ENCODE results near the gene AMN.
"Not testable (repeated sequence)": the region's sequence is repeated elsewhere in the genome, so short reads cannot be mapped to it uniquely, and the experiment has no call there.

Gene AMN

DNA sequence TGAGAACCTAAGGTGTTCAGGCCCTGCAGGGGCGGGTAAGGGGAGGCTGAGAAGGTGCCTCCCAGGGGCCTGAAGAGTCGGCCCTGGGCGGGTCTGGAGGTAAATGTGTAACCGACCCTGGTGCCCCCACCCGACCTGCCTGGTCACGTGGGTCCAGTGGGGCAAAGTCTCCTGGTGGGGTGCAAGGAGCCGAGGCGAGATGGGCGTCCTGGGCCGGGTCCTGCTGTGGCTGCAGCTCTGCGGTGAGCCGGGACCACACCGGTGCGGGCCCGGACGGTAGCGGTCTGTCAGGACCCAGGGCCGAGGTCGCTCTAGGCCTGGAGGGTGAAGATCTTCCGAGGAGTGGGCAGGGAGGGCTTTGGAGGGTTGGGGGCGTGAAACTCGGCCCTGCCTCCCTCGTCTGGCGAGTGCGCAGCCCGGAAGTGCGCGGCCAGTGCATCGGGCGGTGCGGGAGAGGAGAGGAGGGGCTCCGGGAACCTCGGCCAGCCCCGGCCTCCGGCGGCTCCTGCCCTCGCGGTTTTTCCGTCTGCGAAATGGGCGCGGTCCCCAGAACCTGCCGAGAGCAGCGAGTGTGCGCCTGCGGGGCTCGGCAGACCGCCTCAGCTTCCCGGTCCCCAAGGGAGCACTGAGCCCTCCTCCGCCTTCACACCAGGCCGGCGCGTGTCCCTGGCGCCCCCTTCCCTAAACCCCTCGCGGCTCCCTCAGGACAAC lies at the start of gene AMN:
AMN (plus strand) TSS at position 174 of the 711 bp plus-strand sequence; CDS start at position 200, 26 bp downstream.
- DNase-seq (ENCODE audit: low read depth): no peak

DNA sequence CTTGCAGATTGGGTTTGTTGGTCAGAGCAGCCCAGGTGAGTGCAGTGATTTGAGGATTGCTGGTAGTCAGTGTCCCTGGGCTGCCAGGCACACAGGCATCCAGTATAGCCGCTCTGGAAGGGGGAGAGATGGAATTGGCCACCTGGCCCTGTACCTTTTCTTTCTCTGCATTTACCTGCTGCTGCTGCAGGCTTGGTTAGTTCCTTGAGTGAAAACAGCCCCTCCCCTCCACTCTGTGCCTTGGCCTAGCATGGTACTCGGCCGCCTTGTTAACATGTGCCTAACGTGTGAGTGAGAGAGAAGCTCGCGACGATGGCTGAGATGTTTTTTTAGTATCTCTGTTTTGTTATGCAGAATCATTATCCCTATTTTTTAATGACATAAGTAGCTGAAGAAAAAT lies 49.3 kb upstream of the AMN start:
- no peak for DNase-seq (ENCODE audit: low read depth)

DNA sequence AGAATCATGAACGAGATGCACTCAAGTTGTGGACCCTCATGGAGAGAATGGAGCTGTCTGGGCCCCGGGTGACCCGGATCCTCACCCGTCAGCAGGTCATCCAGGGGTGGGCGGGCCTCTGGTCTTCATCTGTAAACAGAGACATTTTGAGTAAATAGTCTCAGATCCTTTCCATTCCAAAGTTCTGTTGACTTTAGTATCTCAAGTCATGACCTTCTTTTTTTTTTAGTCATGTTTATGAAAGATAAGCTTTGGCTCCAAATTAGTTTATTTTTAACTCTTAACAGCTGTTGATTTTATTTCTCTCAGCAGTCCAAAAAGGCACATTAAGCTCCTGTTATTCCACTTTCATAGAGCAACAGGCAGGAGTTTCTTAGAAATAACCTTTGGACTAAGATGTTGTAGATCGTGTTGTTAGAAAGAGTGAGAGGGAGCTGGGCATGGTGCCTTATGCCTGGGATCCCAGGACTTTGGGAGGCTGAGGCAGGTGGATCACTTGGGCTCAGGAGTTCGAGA lies 48.9 kb upstream of the AMN start:
- no peak for DNase-seq (ENCODE audit: low read depth)

DNA sequence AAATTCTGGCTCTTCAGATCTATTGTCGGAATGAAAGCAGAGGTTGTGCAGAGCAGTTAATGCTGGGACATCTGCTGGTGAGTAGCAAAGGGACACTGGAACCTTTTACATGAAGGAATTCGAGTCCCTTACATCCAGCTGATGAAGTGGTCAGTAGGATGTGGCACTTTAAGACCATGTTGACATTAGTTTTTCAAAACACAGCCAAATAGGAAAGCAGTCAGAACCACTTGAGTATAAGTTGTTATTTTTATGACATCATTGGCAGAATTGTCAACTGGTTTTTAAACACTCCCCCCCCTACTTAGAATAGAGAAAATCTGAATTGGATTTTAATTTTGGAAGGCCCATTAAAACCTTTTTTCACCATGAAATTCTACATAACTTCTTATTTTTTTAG lies 46.8 kb upstream of the AMN start:
- DNase-seq (ENCODE audit: low read depth): no peak

DNA sequence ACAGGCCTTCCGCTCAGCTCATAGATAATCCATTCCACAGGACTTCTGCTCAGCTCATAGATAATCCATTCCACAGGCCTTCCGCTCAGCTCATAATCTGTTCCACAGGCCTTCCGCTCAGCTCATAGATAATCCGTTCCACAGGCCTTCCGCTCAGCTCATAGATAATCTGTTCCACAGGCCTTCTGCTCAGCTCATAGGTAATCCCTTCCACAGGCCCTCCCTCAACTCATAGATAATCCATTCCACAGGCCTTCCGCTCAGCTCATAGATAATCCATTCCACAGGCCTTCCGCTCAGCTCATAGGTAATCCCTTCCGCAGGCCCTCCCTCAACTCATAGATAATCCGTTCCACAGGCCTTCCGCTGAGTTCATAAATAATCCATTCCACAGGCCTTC lies 45.0 kb upstream of the AMN start:
- DNase-seq (ENCODE audit: low read depth): not testable (repeated sequence)

DNA sequence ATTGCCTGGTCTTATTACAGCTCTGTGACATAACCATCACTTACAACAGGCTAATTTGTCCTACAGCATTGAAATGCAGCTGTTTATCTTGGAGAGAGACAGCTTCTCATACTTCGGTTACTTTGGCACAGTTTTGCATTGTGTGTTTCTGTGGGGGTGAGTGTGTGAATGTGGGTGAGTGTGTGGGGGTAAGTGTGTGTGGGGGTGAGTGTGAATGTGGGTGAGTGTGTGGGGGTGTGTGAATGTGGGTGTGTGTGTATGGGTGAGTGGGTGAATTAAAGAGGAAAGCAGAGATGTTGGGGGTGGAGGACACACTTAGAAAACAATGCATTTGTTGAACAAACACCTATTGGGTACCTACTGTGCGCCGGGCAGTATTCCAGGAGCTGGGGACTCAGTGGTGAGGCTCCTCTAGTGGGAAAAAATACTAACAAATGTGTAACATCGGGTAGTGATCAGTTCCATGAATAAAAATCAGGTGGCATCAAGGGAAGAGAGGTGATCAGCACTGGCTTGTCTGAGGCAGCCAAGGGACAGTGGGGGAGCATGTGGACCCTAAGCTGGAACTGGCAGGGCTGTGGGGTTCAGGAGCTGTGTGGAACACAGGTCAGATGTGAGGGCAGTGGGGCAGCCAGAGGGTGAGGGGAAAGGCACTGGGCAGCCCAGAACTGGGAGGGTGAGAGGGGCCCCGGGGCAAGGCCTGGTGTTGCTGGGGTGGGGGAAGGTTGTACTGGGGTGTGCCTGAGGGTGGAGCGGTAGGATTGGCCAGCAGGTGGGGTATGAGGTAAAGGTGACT lies 44.1 kb upstream of the AMN start:
- peak; percentile 18 for DNase-seq (ENCODE audit: low read depth)

DNA sequence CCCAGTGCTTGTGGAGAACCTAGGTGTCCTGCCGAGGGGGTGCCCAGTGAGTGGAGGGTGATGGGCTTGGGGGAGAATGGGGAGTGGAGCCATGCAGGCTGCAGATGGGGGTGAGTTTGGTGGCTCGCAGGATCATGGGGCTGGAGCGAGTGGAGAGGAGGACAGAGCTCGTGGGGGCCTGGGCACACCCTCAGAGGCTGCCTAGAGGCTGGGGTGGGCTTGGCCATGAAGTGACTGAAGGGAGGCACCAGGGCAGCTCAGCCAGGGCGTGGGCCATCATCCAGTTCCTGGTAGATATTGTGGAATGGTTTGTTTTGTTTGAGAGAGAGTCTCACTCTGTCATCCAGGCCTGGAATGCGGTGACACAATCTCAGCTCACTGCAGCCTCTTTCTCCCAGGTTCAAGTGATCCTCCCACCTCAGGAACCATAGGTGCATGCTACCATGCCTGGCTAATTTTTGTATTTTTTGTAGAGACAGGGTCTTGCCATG lies 43.4 kb upstream of the AMN start:
- no peak for DNase-seq (ENCODE audit: low read depth)

DNA sequence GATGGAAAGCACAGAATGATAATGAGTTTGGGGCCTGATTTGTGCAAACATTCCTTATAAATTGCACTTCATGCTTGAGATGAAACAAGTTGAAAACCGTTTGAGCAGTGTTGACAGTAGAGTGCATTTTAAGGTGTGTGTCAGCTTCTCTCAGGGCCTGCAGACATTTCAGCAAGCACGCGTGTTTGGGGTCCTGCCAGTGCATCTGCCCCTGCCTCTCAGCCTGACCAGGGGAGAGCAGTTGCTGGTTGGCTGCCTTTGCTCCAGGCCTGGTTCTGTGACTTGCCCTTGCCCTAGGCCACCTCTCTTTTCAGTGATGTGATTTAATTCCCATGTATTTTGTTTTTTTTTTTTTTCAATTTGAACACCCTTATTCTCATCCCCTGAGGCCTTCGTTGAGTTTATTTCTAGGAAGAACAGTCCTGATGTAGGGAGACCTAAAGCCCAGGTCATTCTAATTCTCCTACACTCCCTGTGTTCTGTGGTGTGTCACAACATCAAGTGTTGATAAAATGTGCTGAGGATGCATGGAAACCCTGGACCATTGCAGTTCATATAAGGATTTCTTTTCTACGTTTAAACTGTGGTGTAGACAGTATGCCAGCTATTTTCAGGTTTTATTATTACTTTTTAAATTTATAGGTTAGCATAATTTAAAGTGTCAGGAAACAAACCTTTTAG lies 40.1 kb upstream of the AMN start:
- DNase-seq (ENCODE audit: low read depth): no peak

DNA sequence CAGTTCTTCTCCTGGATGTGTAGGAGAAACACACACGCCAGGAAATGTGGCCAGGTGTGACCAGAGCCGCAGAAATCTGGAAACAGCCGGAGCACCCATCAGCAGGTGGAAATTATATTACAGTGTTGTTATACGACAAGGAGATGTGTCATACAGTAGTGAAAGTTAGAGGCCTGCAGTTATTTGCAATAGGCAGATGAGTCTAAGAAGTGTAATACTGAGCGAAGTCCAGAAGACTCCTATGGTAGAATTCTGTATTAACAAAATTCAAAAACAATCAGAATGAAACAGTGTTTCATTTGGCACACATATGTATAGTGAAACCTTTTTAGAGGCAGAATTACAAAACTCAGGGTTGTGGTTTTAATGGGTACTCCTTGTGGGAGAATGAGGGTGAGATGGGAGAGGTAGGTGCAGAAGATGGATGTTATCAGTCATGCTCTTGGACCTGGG lies 39.3 kb upstream of the AMN start:
- no peak for DNase-seq (ENCODE audit: low read depth)

DNA sequence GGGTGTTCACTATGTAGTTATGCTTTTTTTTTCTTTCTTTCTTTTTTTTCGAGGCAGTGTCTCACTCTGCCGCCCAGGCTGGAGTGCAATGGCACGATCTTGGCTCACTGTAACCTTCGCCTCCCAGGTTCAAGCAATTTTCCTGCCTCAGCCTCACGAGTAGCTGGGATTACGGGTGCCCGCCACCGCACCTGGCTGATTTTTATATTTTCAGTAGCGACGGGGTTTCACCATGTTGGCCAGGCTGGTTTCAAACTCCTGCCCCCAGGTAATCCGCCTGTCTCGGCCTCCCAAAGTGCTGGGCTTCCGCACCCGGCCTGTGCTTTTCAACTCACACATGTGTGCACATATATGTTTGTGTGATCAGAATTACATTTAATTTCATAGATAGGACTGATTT lies 38.9 kb upstream of the AMN start:
- DNase-seq (ENCODE audit: low read depth): no peak

DNA sequence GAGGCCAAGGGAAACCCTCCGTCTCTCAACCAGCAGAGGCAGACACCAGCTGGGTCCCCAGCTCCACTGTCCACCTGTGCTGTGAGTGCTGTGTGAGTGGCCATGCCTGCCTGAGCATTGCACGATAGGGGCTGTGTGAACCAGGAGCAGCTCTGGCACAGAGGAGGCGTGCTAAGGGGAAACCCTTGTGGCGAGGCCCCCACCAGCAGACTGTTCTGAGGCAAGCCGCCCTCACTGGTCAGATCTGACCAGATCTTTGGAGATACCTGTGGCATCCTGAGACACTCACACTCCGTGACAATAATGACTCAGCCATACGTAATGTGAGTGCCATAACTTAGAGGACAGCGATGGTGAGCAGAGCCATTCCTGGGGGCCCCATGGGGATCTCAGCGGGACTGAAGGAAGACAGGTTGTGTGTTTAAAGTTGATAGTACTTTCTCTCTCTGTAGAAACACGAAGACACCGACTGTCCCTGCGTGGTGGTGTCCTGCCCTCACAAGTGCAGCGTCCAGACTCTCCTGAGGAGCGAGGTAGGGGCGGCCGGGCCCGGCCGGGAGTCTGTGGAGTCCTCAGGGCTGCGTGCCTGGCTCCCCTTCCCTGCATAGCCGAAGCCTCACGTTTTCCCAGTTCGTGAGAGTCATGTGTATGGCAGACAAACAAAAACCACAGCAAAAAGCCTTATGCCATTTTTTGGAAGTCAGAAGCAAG lies 36.6 kb upstream of the AMN start:
- no peak for DNase-seq (ENCODE audit: low read depth)

DNA sequence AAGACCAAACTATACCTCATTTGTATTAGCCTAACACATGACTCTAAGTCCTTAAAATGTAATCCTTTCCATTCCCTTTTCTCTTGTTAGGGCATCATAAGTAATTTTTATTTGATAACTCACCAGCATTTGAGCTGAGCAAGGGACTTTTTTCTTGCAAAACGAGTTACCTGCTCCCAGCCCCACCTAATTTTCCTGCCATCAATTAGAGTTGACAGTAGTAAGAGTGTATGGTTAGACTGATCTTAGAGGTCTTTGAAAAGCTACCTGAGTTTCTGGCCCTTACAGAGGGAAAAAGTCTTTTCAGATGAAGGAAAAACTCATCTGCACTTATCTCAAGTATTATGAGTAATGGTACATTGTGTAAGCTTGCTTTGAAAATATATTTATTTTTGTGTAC lies 33.7 kb upstream of the AMN start:
- no peak for DNase-seq (ENCODE audit: low read depth)

DNA sequence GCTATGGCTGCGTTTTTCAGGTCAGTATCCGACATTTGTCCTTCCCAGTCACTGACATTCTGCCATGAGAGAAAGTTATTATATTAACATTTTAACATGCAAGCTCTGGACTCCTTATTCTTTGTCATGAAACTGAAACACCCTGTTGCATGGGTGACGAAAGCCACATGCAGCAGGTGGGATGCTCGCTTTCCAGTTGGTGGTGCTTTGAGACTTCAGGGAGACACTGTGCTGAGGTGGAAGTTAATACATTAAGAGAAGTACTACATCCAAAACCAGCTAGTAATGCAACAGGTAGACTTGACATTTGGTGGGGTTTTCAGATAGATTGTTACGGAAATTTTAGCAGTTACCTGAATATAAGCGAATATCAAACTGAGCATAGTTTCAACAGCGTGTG lies 32.8 kb upstream of the AMN start:
- no peak for DNase-seq (ENCODE audit: low read depth)

DNA sequence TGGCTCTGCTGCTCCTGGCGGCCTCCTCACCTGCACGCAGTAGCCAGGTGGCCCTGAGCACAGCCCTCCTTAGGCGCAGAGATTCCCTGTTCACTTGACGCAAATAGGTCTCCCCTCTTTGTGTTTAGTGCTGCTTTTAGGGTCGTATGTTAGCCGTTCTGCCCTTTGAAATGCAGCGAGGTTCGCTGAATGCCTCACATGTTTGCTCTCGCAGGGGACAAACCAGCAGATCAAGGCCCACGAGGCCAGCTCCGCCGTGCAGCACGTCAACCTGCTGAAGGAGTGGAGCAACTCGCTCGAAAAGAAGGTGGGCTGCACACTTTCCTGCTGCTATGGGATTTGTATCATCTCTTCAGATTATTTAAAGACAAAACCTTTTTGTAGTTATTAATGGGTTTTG lies 31.4 kb upstream of the AMN start:
- no peak for DNase-seq (ENCODE audit: low read depth)

DNA sequence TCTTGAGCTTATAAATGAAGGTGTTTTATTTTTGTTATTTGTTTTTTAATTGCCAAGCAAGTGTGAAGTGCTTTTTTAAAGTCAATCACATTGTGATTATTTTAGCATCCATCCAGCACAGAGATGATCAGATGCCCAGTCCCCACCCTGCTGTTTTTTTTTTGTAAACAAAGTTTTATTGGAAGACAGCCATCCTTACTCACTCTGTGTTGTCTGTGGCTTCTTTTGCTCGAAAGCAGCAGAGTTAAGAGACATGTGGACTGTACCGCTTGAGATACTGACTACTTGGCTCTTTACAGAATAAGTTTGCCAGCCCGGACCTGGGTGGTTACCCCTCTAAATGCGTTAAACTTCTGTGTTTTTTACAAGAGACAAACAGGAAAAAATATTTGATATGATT lies 30.9 kb upstream of the AMN start:
- peak; percentile 45 for DNase-seq (ENCODE audit: low read depth)

DNA sequence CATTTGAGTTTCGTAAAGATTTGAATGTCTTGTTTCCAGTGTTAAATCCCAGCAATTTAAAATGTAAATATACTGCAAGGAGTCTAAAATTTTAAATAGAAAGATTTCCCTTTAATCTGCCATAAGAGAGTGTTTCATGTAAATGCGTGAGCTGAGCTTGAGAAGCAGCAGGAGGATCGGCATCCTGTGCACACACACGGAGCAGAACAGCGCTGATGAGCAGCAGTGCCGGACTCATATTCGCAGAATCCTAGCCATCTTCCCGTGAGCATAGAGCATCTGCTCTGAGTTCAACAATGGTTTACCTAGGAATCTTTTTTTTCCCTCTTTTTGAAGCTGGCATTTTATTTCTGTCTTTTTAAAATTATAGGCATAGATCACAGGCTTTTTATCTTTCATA lies 29.8 kb upstream of the AMN start:
- DNase-seq (ENCODE audit: low read depth): no peak

DNA sequence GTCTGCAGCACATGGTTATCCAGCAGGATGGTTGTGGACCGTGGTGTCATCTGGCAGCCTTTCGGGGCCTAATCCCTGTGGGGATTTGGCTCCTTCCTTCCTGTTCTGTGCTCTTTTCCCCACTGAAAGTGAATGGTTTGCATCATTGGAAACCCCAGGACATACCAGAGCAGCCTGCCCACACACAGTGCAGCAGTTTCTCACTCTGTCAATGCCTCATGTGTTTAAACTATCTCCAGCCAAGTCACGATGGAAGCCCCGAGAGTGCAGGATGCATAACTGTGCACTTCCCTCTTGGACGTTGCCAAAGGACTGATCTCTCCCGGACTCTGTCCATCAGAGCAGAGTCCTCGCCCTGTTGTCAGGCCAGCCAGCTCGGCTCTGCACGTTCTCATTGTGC lies 29.0 kb upstream of the AMN start:
- DNase-seq (ENCODE audit: low read depth): peak; percentile 97

DNA sequence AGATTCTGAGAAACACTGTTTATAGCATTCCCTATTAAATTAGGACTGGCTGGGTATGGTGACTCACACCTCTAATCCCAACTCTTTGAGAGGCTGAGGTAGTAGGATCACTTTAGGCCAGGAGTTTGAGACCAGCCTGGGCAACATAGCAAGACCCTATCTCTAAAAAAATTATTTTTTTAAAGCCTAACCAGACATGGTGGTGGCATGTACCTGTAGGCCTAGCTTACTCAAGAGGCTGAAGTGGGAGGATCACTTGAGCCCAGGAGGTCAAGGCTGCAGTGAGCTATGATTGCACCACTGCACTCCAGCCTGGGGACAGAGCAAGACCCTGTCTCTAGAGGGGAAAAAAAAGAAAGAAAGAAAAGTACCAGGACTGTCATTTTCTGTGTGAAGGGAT lies 25.7 kb upstream of the AMN start:
- not testable (repeated sequence) for DNase-seq (ENCODE audit: low read depth)

DNA sequence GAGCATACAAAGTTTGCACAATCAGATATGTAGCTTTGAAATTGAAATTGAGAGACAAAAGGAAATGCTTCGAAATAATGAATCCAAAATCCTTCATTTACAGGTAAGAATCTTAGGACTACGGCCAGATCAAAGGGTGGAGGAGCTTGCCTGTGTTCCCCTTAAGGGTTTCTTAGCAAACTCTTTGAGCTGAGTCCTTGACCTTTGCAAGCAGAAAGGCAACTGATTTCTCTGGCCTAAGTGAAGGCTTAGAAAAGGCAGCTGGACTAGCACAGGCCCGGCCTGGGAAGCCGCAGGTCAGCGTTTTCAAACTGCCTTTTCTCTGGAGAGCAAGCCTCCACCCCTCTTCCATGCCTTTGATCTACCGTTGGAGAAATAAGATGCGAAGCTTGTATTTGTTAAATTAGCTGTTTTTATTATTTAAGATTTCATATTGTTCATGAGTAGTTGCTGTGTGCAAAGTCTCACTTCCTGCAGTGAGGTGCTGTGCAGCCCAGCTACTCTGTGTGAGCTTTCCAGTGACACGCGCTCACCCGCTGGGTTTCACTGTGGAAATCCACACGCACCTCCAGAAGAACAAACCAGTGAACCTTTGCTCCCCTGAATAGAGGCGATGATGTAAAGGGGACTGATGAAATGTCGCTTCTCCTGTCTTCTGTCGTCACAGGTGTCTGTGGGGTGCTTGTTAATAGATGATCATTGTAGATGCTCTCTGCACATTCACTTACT lies 25.0 kb upstream of the AMN start:
- DNase-seq (ENCODE audit: low read depth): no peak

DNA sequence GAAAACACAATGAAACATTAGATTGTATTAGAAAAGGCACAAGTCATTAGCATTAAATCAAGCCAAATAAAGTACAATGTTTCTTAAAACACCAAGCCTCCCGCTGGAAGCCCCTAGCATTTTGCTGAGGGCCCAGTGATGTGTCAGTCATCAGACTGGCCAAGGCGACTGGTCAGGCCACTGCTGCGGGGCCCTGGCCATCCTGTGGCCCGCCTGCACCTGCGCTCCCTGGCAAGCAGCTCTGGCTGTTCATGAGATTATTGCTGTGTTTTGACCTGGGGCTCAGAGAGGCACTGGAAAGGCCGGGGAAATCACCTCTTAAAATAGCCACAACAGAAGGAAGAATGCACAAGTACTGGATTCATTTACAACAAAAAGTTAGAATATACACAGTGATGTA lies 24.2 kb upstream of the AMN start:
- no peak for DNase-seq (ENCODE audit: low read depth)

DNA sequence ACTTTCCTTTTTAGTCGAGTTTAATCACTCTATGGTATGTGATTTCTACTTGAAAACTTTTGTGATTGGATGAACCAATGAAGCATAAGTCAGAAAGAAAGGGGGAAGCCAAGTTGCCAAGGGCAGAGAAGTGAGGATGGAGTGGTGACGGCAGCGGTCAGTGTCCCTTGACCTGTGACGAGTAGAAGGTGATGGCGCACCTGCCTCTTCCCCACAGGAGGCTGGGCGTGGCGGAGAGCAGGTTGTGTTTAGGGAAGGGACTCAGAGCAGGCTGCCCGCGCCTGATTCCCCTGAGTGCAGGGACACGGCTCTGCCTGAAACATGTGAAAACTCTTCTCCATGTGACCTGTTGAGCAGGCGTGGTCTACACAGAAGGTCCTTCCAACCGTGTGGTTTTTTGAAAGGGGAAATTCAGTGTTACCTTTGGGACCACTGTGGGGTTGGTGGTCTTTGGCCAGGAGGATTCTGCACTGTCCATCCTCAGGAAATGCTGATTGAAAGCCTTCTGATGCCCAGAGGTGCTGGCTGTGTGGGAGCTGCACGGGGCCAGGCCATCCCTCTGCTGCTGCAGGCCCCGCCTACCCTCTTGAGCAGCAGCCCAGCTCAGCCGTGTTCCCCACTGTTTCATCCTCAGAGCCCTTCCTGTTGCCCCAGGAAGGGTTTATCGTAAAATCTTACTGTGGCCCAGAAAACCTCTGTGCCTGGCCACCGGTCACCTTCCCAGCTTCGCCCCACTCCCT lies 23.5 kb upstream of the AMN start:
- no peak for DNase-seq (ENCODE audit: low read depth)

Measured in fibroblast of gingiva (primary cell).